K562 (cell line): ENCODE results near the gene PIEZO2. TPM values are rescaled to one million over a fixed set of nuclear protein-coding genes. Genes with fewer than 3 reads are reported as not detected.

Experiments used
- ATAC-seq: fragments of 200-7000 bp; cut with Tn5 transposase; 3 replicates; pipeline ENCODE4 v1.9.1; 2020; ENCODE audit warnings: moderate library complexity
- BruUV-seq: library from RNA; stranded (reverse); fragments of 400-500 nt; replicated peaks from 2 replicates; lab custom pipeline; 2021; lab: Mats Ljungman, UMichigan
- CTCF ChIA-PET: fragments of 300-600 bp; formaldehyde crosslinking; extraction: SDS; loops from one replicate; lab custom pipeline; 2021; ENCODE audit warnings: low intra/inter-chr PET ratio; lab: Yijun Ruan, JAX
- POLR2A ChIA-PET: fragments of 300-600, 350-650 bp; sonication (Branson Sonifier 250); formaldehyde crosslinking; extraction: SDS; loops from one replicate; lab custom pipeline; 2021; ENCODE audit warnings: antibody characterized with exemption, inconsistent platforms; lab: Yijun Ruan, JAX
- DNase-seq, 4 experiments: peaks; one replicate each; pipeline versions ENCODE4 v3.0.0 to v3.0.0-alpha.2; 2011 to 2018; ENCODE audit warnings: low spot score in 3 of 4, mixed read lengths in 3 of 4; ENCODE audit errors: extremely low read depth in 1 of 4
- FAIRE-seq: peaks from 2 replicates; lab custom pipeline; 2011; peaks lifted over from hg19 to GRCh38; lab: Jason Lieb, UNC
- H2AFZ ChIP-seq: 2 replicates; pipeline ENCODE4 v1.6.0; 2011; ENCODE audit warnings: low read depth, low read length, control low read depth, inconsistent platforms
- H3K27ac ChIP-seq: fragments of 200-600 bp; 3 replicates; pipeline ENCODE4 v1.8.0; 2011; ENCODE audit warnings: low read depth, mild to moderate bottlenecking, control low read depth, inconsistent platforms, low read length, moderate library complexity, mixed read lengths; ENCODE audit errors: extremely low read depth
- H3K27me3 ChIP-seq, 2 experiments: fragments of 300-600 bp in 1 of 2; 2 replicates in 1 of 2; 3 replicates in 1 of 2; pipeline versions ENCODE4 v1.6.0 to v1.8.0; 2011; ENCODE audit warnings: inconsistent platforms in 2 of 2, low read length in 2 of 2, mild to moderate bottlenecking in 1 of 2, mixed read lengths in 1 of 2, moderate library complexity in 1 of 2; ENCODE audit not compliant: control insufficient read depth in 2 of 2, insufficient read depth in 2 of 2
- H3K36me3 ChIP-seq: fragments of 300-600 bp; 3 replicates; pipeline ENCODE4 v1.8.0; 2011; ENCODE audit warnings: mild to moderate bottlenecking, low read length, inconsistent platforms; ENCODE audit not compliant: control insufficient read depth, insufficient read depth
- H3K4me1 ChIP-seq, 2 experiments: fragments of 200-600 bp in 1 of 2; replicated peaks in 1 of 2; 2 replicates in 1 of 2; 3 replicates in 1 of 2; pipeline versions ENCODE4 v1.5.1 to v1.8.0; 2011; ENCODE audit warnings: inconsistent platforms in 2 of 2, low read length in 2 of 2, mild to moderate bottlenecking in 1 of 2, mixed read lengths in 1 of 2, moderate library complexity in 1 of 2; ENCODE audit not compliant: control insufficient read depth in 2 of 2, insufficient read depth in 2 of 2
- H3K4me2 ChIP-seq: 2 replicates; pipeline ENCODE4 v1.6.1; 2011; ENCODE audit warnings: low read length, control low read depth, inconsistent platforms, mixed read lengths; ENCODE audit not compliant: insufficient read depth
- H3K4me3 ChIP-seq: fragments of 200-600 bp; sonication (generic), shearing (Covaris generic); 2 replicates; pipeline ENCODE4 v1.5.1; 2016; ENCODE audit warnings: control low read depth, inconsistent platforms
- H3K79me2 ChIP-seq: fragments of 200-600 bp; 3 replicates; pipeline ENCODE4 v1.8.0; 2011; ENCODE audit warnings: low read length, inconsistent platforms; ENCODE audit not compliant: control insufficient read depth, insufficient read depth
- H3K9ac ChIP-seq, 2 experiments: 2 replicates each; pipeline versions ENCODE4 v1.6.0 to v1.6.1; 2011; ENCODE audit warnings: low read depth in 2 of 2, low read length in 2 of 2, control low read depth in 1 of 2, inconsistent platforms in 1 of 2, mild to moderate bottlenecking in 1 of 2, mixed read lengths in 1 of 2; ENCODE audit not compliant: insufficient read depth in 1 of 2
- H3K9me1 ChIP-seq: one replicate; pipeline ENCODE4 v1.6.0; 2011; ENCODE audit warnings: inconsistent platforms, mild to moderate bottlenecking, low read length, moderate library complexity; ENCODE audit not compliant: control insufficient read depth, insufficient read depth
- H3K9me3 ChIP-seq: replicated peaks from 2 replicates; pipeline ENCODE4 v1.5.1; 2011; ENCODE audit warnings: low read depth, low read length, inconsistent platforms; ENCODE audit not compliant: control insufficient read depth, insufficient read depth
- H4K20me1 ChIP-seq: replicated peaks from 2 replicates; pipeline ENCODE4 v1.6.1; 2011; ENCODE audit warnings: low read length, inconsistent platforms, mixed read lengths; ENCODE audit not compliant: control insufficient read depth, insufficient read depth
- BRD4 ChIP-seq: fragments of 200-600 bp; sonication (generic); IDR thresholded peaks from 2 replicates; pipeline ENCODE4 v1.6.1; 2017; ENCODE audit warnings: inconsistent platforms
- CHD1 ChIP-seq: fragments of 200-600 bp; sonication (generic); IDR thresholded peaks from one replicate; pipeline ENCODE4 v1.6.1; 2012; ENCODE audit warnings: mild to moderate bottlenecking, moderate library complexity, low read length, inconsistent platforms
- KAT2B ChIP-seq: IDR thresholded peaks from one replicate; pipeline ENCODE4 v1.6.1; 2012; ENCODE audit warnings: low read depth, mild to moderate bottlenecking, control low read depth, inconsistent platforms, low read length, moderate library complexity
- KHSRP ChIP-seq: fragments of 450-650 bp; IDR thresholded peaks from 2 replicates; pipeline ENCODE4 v1.6.1; 2017
- MAZ ChIP-seq, 2 experiments: fragments of 450-650 bp in 1 of 2; sonication (generic) in 1 of 2; formaldehyde crosslinking; IDR thresholded peaks in 1 of 2; conservative IDR thresholded peaks in 1 of 2; 2 replicates each; pipeline versions ENCODE4 v1.4.0 to v1.5.0; 2020; ENCODE audit warnings: mild to moderate bottlenecking in 1 of 2, missing genetic modification reagents in 1 of 2
- RAD21 ChIP-seq, 2 experiments: fragments of 250-450 bp in 1 of 2; fragments of 450-650 bp in 1 of 2; sonication (Bioruptor Pico) in 1 of 2; formaldehyde crosslinking in 1 of 2; IDR thresholded peaks in 1 of 2; conservative IDR thresholded peaks in 1 of 2; 2 replicates each; pipeline versions ENCODE4 v1.4.0 to v1.8.0; 2020 to 2022; ENCODE audit warnings: mild to moderate bottlenecking in 2 of 2, moderate library complexity in 1 of 2
- SMAD3 ChIP-seq: fragments of 450-650 bp; formaldehyde crosslinking; conservative IDR thresholded peaks from 2 replicates; pipeline ENCODE4 v1.4.0; 2020; ENCODE audit warnings: mild to moderate bottlenecking
- SRSF1 ChIP-seq: fragments of 200-400 bp; formaldehyde crosslinking; IDR thresholded peaks from 2 replicates; pipeline ENCODE4 v1.6.1; 2017; ENCODE audit warnings: mild to moderate bottlenecking, low read depth, low read length, moderate library complexity
- ZFP30 ChIP-seq: fragments of 250-450 bp; sonication (Bioruptor Pico); IDR thresholded peaks from 2 replicates; pipeline ENCODE4 v1.8.0; 2022; ENCODE audit warnings: moderate library complexity, mild to moderate bottlenecking, inconsistent platforms, borderline replicate concordance
- ZNF3 ChIP-seq: fragments of 250-450 bp; sonication (Bioruptor Pico); IDR thresholded peaks from 2 replicates; pipeline ENCODE4 v1.5.0; 2021; ENCODE audit warnings: mild to moderate bottlenecking, moderate library complexity
- ZNF695 ChIP-seq: fragments of 450-650 bp; formaldehyde crosslinking; IDR thresholded peaks from 2 replicates; pipeline ENCODE4 v1.4.0; 2020; ENCODE audit warnings: mild to moderate bottlenecking, moderate library complexity
- WGBS: fragments of 100-300 bp; shearing (Covaris generic); methylation state at CpG from one replicate; pipeline ENCODE4 v1.1.6; 2016; ENCODE audit warnings: low coverage, mixed read lengths; ENCODE audit not compliant: insufficient coverage; ENCODE audit errors: missing lambda C conversion rate; 5-methylcytosine and 5-hydroxymethylcytosine counted together
- in situ Hi-C: fragments of 300-500 bp; cut with MboI; formaldehyde crosslinking; loops from 4 replicates; pipeline ENCODE4 v1.15.0; 2018; ENCODE audit warnings: inconsistent platforms, mixed read lengths
- intact Hi-C: fragments of 100-400 bp; cut with micrococcal nuclease; formaldehyde crosslinking; loops from 2 replicates; pipeline ENCODE4 v1.14.2; 2022
- polyA plus RNA-seq, 8 experiments: library from polyadenylated mRNA; depleted of rRNA in 4 of 8; stranded (reverse) in 5 of 8; unstranded in 3 of 8; fragments of >200 nt; fragmentation: Nextera tagmentation in 2 of 8; fragmentation: Illumina TruSeq in 1 of 8; extraction: Ambion mirVana in 2 of 8; extraction: Trizol in 1 of 8; gene quantifications; 2 replicates each; pipeline versions ENCODE4 v1.2.1 to v1.2.3, GENCODE V29; 2011 to 2014; ENCODE audit warnings: inconsistent platforms in 1 of 8, missing spikeins in 1 of 8
- total RNA-seq, 7 experiments: library from RNA; depleted of rRNA in 6 of 7; stranded (reverse); fragments of >200 nt in 6 of 7; fragmentation: Illumina TruSeq in 2 of 7; extraction: Trizol in 2 of 7; gene quantifications; 2 replicates each; pipeline versions ENCODE4 v1.2.1 to v1.2.3, GENCODE V29; 2011 to 2021; ENCODE audit warnings: low replicate concordance in 1 of 7
- TF ChIP-seq, protein P1 (sequence below), 3 experiments: fragments of 200-800 bp in 1 of 3; fragments of 250-450 bp in 1 of 3; fragments of 450-650 bp in 1 of 3; sonication (Bioruptor Pico) in 1 of 3; sonication (Bioruptor generic) in 1 of 3; formaldehyde crosslinking in 1 of 3; IDR thresholded peaks; 2 replicates each; pipeline versions ENCODE4 v1.6.1 to v1.8.0; 2016 to 2022; ENCODE audit warnings: mild to moderate bottlenecking in 2 of 3, missing genetic modification characterization in 2 of 3, missing compliant biosample characterization in 1 of 3, moderate library complexity in 1 of 3
- TF ChIP-seq, protein P2 (sequence below): fragments of 250-450 bp; sonication (Bioruptor Pico); IDR thresholded peaks from 2 replicates; pipeline ENCODE4 v1.8.0; 2021; ENCODE audit warnings: moderate library complexity, mild to moderate bottlenecking, inconsistent platforms
- TF ChIP-seq, protein P3 (sequence below): fragments of 250-450 bp; sonication (Bioruptor Pico); IDR thresholded peaks from 2 replicates; pipeline ENCODE4 v1.9.0; 2021; ENCODE audit warnings: mild to moderate bottlenecking

The PIEZO2 gene
- total and polyA plus RNA-seq, 9 of the 15 experiments (the other 6 are each of a cell fraction or from before 2014, with no cell fraction given) = 0.54 to 4.1 (median 2.0) TPM

DNA sequence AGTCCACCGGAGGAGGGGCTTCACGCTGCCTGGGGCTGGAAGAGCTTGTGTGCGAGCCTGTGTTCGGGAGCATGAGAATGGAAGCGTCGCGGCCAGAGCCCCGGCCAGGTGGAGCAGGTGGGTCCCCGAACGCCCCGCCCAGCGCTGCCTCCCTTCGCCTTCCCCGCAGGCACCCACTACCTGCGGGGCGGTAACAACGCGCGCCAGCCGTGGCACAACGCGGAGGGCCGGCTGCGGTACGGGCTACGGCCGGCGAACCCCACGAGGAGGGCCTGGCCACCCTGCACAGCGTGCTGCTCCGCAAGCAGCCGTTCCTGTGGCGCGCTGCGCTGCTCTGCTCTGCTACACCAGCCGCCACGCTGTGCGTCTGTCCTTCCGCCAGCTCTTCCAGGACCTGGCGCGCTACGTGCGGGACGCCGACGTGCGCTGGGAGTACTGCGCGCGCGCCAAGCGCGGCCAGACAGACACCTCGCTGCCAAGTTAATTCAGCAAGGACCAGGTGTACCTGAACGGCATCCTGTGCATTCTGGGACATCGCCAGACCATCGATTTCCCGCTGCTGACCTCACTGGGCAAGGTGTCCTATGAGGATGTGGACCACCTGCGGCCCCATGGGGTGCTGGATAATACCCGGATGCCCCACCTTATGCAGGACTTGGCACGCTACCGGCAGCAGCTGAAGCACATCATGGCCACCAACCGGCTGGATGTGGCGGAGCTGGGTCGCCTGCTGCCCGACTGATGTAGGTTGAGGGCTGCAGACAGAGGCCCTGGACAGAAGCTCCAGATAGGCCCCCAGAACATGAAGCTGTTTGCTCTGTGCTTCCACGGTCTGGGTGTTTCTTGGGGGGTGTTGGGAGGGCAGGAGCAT, 422.9 kb downstream of the PIEZO2 start (continued):
- TF ChIP-seq, protein P1, sequence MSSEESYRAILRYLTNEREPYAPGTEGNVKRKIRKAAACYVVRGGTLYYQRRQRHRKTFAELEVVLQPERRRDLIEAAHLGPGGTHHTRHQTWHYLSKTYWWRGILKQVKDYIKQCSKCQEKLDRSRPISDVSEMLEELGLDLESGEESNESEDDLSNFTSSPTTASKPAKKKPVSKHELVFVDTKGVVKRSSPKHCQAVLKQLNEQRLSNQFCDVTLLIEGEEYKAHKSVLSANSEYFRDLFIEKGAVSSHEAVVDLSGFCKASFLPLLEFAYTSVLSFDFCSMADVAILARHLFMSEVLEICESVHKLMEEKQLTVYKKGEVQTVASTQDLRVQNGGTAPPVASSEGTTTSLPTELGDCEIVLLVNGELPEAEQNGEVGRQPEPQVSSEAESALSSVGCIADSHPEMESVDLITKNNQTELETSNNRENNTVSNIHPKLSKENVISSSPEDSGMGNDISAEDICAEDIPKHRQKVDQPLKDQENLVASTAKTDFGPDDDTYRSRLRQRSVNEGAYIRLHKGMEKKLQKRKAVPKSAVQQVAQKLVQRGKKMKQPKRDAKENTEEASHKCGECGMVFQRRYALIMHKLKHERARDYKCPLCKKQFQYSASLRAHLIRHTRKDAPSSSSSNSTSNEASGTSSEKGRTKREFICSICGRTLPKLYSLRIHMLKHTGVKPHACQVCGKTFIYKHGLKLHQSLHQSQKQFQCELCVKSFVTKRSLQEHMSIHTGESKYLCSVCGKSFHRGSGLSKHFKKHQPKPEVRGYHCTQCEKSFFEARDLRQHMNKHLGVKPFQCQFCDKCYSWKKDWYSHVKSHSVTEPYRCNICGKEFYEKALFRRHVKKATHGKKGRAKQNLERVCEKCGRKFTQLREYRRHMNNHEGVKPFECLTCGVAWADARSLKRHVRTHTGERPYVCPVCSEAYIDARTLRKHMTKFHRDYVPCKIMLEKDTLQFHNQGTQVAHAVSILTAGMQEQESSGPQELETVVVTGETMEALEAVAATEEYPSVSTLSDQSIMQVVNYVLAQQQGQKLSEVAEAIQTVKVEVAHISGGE (CRISPR knock-in tag; IDR thresholded peaks at IDR 0.05) = no peak
- TF ChIP-seq ZFP30 (CRISPR knock-in tag) = no peak

DNA sequence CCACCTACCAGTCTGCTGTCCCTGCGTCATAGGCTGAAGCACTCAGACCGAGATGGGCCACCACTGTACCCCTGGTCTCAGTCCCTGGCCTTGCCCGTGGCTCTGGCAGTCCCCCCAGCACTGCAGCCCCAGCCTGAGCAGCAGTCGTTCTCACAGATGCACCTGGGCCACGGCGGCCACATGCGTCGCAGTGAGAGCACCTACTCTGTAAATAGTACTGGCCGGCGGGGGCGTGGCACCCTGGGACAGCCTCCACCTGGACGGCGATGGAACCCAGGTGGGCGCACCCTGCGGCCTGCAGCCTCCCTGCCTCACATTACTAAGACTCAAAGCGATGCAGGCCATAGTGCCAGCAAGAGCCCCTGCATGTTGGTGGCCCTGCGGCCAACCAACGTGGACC, 424.7 kb downstream of the PIEZO2 start:
- H3K27ac ChIP-seq = no peak overlapping the region
- no peaks in the 10 kb centered on the region for H3K79me2 ChIP-seq
- ChIA-PET POLR2A (no interaction called here), CTCF (no interaction called here)
- WGBS = 3% methylated on average over 18 of the region's 18 CpGs
- ATAC-seq = no peak; the same call in 2 of the 3 replicates
- no peak for FAIRE-seq
- no peak overlapping the region for H3K4me3 ChIP-seq
- no peak overlapping the region for H3K9ac ChIP-seq
- intact Hi-C loops (no loop called here), in situ Hi-C loops (no loop called here)
- no peak overlapping the region for H3K4me2 ChIP-seq
- peaks cover 26 to 44% of the 10 kb centered on the region in 2 experiments; a peak in 4 of 5 replicates for H3K27me3 ChIP-seq
- H3K4me1 ChIP-seq = peaks cover 0 to 12% of the 10 kb centered on the region in 2 experiments; a peak in 2 of 5 replicates
- 0 out of 2 replicates have a peak, but pooled peaks cover 3% of the 10 kb centered on the region for H4K20me1 ChIP-seq
- no peaks in the 10 kb centered on the region for H3K36me3 ChIP-seq
- no peak overlapping the region for H2AFZ ChIP-seq
- no TSS peak for BruUV-seq
- DNase-seq = no peak
- H3K9me1 ChIP-seq = no peaks in the 10 kb centered on the region
- H3K9me3 ChIP-seq = no peaks in the 10 kb centered on the region
- TF ChIP-seq BRD4 (no peak), ZNF695 (no peak), MAZ (CRISPR knock-in tag; conservative IDR thresholded peaks at IDR 0.05 in 1 of 2, IDR thresholded peaks at IDR 0.05 in 1 of 2) (no peak), SMAD3 (no peak), KAT2B (no peak), ZNF3 (CRISPR knock-in tag) (no peak), KHSRP (no peak), RAD21 (CRISPR knock-in tag; conservative IDR thresholded peaks at IDR 0.05 in 1 of 2, IDR thresholded peaks at IDR 0.05 in 1 of 2) (no peak), ZFP30 (CRISPR knock-in tag) (no peak), SRSF1 (no peak), CHD1 (no peak)
- TF ChIP-seq, protein P2, sequence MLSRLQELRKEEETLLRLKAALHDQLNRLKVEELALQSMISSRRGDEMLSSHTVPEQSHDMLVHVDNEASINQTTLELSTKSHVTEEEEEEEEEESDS (CRISPR knock-in tag) = no peak
- TF ChIP-seq, protein P3, sequence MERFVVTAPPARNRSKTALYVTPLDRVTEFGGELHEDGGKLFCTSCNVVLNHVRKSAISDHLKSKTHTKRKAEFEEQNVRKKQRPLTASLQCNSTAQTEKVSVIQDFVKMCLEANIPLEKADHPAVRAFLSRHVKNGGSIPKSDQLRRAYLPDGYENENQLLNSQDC (CRISPR knock-in tag) = no peak
